Calu3 (cell line): ENCODE measurements around the gene NEK11. TPM values are rescaled to one million over a fixed set of nuclear protein-coding genes. Genes with fewer than 3 reads are reported as not detected.
"Not testable (repeated sequence)": the region's sequence is repeated elsewhere in the genome, so short reads cannot be mapped to it uniquely, and the experiment has no call there.

ENCODE experiments used
- BruUV-seq: library from RNA; stranded (reverse); fragments of 400-500 nt; replicated peaks from 2 replicates; lab custom pipeline; 2021; lab: Mats Ljungman, UMichigan
- CTCF ChIA-PET: fragments of 300-600 bp; sonication (Branson Sonifier 250); formaldehyde crosslinking; loops from one replicate; lab custom pipeline; 2022; ENCODE audit warnings: antibody characterized with exemption; lab: Charles Lee
- DNase-seq: peaks from one replicate; pipeline ENCODE4 v3.0.0; 2022
- H3K27ac Mint-ChIP-seq: one replicate; pipeline ENCODE4 v1.8.0; 2022; ENCODE audit warnings: mixed read lengths; ENCODE audit not compliant: unreplicated experiment
- H3K27me3 Mint-ChIP-seq: one replicate; pipeline ENCODE4 v1.8.0; 2022; ENCODE audit warnings: mixed read lengths; ENCODE audit not compliant: unreplicated experiment
- H3K36me3 Mint-ChIP-seq: one replicate; pipeline ENCODE4 v1.8.0; 2022; ENCODE audit warnings: mild to moderate bottlenecking, moderate library complexity, mixed read lengths; ENCODE audit not compliant: insufficient read depth, unreplicated experiment
- H3K4me1 Mint-ChIP-seq: one replicate; pipeline ENCODE4 v1.8.0; 2022; ENCODE audit warnings: mild to moderate bottlenecking, low read depth, mixed read lengths; ENCODE audit not compliant: unreplicated experiment
- H3K4me3 Mint-ChIP-seq: one replicate; pipeline ENCODE4 v1.8.0; 2022; ENCODE audit warnings: mild to moderate bottlenecking, low read depth, moderate library complexity, mixed read lengths; ENCODE audit not compliant: unreplicated experiment
- H3K9me3 Mint-ChIP-seq: one replicate; pipeline ENCODE4 v1.8.0; 2022; ENCODE audit warnings: low read depth, mixed read lengths; ENCODE audit not compliant: unreplicated experiment
- intact Hi-C: fragments of 100-400 bp; cut with micrococcal nuclease; formaldehyde crosslinking; loops from one replicate; pipeline ENCODE4 v1.10.0; 2022; ENCODE audit not compliant: unreplicated experiment
- total RNA-seq: library from RNA; stranded (reverse); gene quantifications from 2 replicates; pipeline ENCODE4 v1.2.3, GENCODE V29; 2022
- TF ChIP-seq, protein P1 (sequence below): fragments of 200-600 bp; IDR thresholded peaks from one replicate; pipeline ENCODE4 v1.8.0; 2022; ENCODE audit warnings: antibody characterized with exemption; ENCODE audit not compliant: unreplicated experiment

NEK11 gene
- total RNA-seq, 1 experiment from 2014 or later, result 23.9 TPM

DNA sequence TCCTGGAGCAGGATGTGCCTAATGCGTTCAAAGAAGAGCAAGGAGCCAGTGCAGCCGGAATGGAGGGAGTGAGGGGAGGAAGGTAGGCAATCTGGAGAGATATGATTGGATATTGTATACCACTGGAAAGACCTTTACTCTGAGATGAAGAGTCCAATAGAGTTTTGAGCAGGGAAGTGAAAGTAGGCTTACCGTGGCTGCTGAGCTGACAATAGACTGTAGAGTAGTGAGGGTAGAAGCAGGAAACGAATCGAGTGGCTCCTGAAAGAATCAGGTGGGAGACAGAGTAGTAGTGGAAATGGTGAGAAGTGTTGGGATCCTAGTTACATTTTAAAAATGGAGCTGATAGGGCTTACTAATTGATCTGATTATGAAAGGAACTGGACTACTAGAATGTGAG, 303.1 kb downstream of the NEK11 start:
- no peak overlapping the region for H3K27ac Mint-ChIP-seq
- H3K36me3 Mint-ChIP-seq, result no peaks in the 10 kb centered on the region
- DNase-seq, result no peak
- TF ChIP-seq, protein P1, sequence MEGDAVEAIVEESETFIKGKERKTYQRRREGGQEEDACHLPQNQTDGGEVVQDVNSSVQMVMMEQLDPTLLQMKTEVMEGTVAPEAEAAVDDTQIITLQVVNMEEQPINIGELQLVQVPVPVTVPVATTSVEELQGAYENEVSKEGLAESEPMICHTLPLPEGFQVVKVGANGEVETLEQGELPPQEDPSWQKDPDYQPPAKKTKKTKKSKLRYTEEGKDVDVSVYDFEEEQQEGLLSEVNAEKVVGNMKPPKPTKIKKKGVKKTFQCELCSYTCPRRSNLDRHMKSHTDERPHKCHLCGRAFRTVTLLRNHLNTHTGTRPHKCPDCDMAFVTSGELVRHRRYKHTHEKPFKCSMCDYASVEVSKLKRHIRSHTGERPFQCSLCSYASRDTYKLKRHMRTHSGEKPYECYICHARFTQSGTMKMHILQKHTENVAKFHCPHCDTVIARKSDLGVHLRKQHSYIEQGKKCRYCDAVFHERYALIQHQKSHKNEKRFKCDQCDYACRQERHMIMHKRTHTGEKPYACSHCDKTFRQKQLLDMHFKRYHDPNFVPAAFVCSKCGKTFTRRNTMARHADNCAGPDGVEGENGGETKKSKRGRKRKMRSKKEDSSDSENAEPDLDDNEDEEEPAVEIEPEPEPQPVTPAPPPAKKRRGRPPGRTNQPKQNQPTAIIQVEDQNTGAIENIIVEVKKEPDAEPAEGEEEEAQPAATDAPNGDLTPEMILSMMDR, result no peak
- CTCF ChIA-PET, result no interaction called here
- intact Hi-C loops, result no loop called here
- no TSS peak for BruUV-seq
- H3K4me3 Mint-ChIP-seq, result no peak overlapping the region
- no peaks in the 10 kb centered on the region for H3K9me3 Mint-ChIP-seq
- no peaks in the 10 kb centered on the region for H3K27me3 Mint-ChIP-seq
- no peaks in the 10 kb centered on the region for H3K4me1 Mint-ChIP-seq

DNA sequence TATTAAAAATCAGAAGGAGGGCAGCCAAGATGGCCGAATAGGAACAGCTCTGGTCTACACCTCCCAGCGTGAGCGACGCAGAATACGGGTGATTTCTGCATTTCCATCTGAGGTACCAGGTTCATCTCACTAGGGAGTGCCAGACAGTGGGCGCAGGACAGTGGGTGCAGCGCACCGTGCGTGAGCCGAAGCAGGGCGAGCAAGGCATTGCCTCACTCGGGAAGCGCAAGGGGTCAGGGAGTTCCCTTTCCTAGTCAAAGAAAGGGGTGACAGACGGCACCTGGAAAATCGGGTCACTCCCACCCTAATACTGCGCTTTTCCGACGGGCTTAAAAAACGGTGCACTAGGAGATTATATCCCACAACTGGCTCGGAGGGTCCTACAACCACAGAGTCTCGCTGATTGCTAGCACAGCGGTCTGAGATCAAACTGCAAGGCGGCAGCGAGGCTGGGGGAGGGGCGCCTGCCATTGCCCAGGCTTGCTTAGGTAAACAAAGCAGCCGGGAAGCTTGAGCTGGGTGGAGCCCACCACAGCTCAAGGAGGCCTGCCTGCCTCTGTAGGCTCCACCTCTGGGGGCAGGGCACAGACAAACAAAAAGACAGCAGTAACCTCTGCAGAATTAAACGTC, 304.9 kb downstream of the NEK11 start:
- H3K27ac Mint-ChIP-seq, H3K9me3 Mint-ChIP-seq, DNase-seq, BruUV-seq, H3K36me3 Mint-ChIP-seq, H3K27me3 Mint-ChIP-seq, H3K4me1 Mint-ChIP-seq, CTCF ChIA-PET, H3K4me3 Mint-ChIP-seq, intact Hi-C loops: not testable (repeated sequence)

DNA sequence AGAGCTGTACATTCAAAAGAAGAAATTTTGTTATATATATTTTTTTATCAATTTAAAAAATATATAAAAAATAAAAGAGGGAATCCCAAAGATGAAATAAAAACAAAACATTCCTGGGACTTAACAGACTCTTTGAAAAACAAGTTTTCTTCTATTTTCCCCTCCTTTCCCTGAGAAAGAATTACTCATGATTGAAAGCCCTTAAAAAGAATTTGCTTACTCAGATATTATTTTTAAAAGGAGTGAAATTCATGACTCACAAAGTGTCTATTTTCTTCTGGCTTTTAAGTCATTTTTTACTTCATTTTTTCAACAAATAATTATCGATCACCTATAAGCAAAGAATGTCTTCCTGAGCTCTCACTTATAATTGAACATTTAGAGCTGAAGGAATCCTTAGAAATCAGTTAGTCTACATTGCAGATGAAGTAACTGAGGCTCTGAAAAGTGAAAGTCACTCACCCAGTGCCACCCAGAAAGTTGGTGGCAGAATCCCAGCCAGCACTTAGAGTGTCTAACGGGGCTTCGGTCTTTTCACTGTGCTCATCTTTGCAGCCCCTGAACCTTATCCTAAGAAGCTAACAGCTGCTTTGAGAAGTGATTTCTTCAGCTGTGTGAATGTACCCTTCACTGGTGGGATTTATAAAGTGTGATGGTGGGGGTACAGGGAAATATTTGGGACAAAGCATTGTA, 312.4 kb downstream of the NEK11 start:
- intact Hi-C loops, result no loop called here
- Mint-ChIP-seq H3K27me3 (no peaks in the 10 kb centered on the region), H3K36me3 (no peaks in the 10 kb centered on the region), H3K4me3 (no peak overlapping the region), H3K4me1 (no peaks in the 10 kb centered on the region), H3K9me3 (peaks cover 7% of the 10 kb centered on the region), H3K27ac (no peak overlapping the region)
- DNase-seq, result no peak
- CTCF ChIA-PET, result interaction anchor here (1.0 kb wide), 1 partner anchor 10 kb away, joined by 3 read pairs; no protein-coding TSS in a partner anchor
- BruUV-seq, result no TSS peak
- TF ChIP-seq, protein P1, result no peak

DNA sequence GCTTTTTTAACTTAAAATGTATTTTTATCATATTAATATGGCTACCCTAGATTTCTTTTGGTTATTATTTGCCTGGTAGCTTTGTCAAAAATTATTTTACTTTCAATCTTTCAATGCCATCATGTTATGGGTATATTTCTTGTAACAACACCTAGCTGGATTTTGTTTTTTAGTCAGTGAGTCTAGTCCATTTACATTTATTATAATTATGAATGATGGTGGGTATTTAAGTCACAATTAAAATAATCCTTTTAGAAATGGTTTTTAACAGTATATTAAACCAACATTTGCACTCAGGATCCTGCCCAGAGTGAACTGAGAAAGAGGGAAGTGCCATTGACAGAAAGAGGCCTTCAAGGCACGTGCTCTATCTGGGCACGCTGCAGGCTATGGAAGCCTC, 315.1 kb downstream of the NEK11 start:
- BruUV-seq, result no TSS peak
- intact Hi-C loops, result no loop called here
- Mint-ChIP-seq H3K36me3 (no peaks in the 10 kb centered on the region), H3K4me1 (no peaks in the 10 kb centered on the region), H3K9me3 (peaks cover 14% of the 10 kb centered on the region), H3K27me3 (no peaks in the 10 kb centered on the region), H3K27ac (no peak overlapping the region), H3K4me3 (no peak overlapping the region)
- CTCF ChIA-PET, result no interaction called here
- TF ChIP-seq, protein P1, result no peak
- no peak for DNase-seq

DNA sequence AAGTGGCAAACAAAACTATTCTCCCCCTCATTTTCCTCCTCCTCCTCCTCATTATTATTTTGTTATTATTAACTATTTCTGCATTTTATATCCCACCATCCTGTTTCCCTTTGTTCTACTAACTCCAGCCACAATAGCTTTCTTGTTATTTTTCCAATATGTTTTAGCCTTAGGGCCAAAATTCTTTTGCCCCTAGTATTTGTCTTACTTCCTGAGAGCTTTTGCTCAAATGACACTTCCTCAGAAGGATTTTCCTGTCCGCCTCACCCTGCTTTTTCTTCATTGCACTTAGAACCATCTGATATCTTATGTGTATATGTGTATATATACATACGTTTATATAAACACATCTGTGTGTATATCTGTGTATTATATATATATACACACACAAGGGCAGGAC, 322.2 kb downstream of the NEK11 start:
- BruUV-seq, result no TSS peak
- Mint-ChIP-seq H3K27ac (no peak overlapping the region), H3K36me3 (no peaks in the 10 kb centered on the region), H3K4me3 (no peak overlapping the region), H3K27me3 (no peaks in the 10 kb centered on the region), H3K4me1 (peaks cover 46% of the 10 kb centered on the region), H3K9me3 (peaks cover 9% of the 10 kb centered on the region)
- TF ChIP-seq, protein P1, result no peak
- CTCF ChIA-PET, result interaction anchor here (0.6 to 2.4 kb wide), 3 partner anchors 13 to 32 kb away, joined by 3 to 11 read pairs (median 3); partner anchors contain the start of gene NUDT16
- DNase-seq, result no peak
- intact Hi-C loops, result no loop called here
